Tibial nerve (tissue), 4 donors: ENCODE measurements around the gene ARRB2. TPM values are rescaled to one million over a fixed set of nuclear protein-coding genes. Genes with fewer than 3 reads are reported as not detected.

Experiments
- DNase-seq, 2 donors: peaks; one replicate each; pipeline ENCODE4 v3.0.0-alpha.2; 2019; ENCODE audit warnings: low spot score in 2 of 2
- H3K27ac ChIP-seq, 4 donors: fragments of 200-600 bp; sonication (generic) in 3 of 4; one replicate each; pipeline ENCODE4 v1.5.1; 2017 to 2019; ENCODE audit warnings: mild to moderate bottlenecking in 1 of 4
- H3K27me3 ChIP-seq, 2 donors: fragments of 200-600 bp; sonication (generic) in 1 of 2; one replicate each; pipeline versions ENCODE4 v1.5.1 to v1.6.0; 2017 to 2019
- H3K36me3 ChIP-seq, 3 donors: fragments of 200-600 bp; sonication (generic); one replicate each; pipeline ENCODE4 v1.5.1; 2018 to 2019
- H3K4me1 ChIP-seq, 4 donors: fragments of 200-600 bp; sonication (generic) in 3 of 4; one replicate each; pipeline ENCODE4 v1.5.1; 2017 to 2019
- H3K4me3 ChIP-seq, 4 donors: fragments of 200-600 bp; sonication (generic) in 3 of 4; one replicate each; pipeline ENCODE4 v1.5.1; 2017 to 2019; ENCODE audit warnings: mild to moderate bottlenecking in 1 of 4, moderate library complexity in 1 of 4
- H3K9me3 ChIP-seq, 4 donors: fragments of 200-600 bp; sonication (generic) in 3 of 4; one replicate each; pipeline ENCODE4 v1.5.1; 2017 to 2019
- CTCF ChIP-seq, 5 experiments: fragments of 200-600 bp in 3 of 5; fragments of 450-650 bp in 2 of 5; sonication (generic) in 3 of 5; IDR thresholded peaks; one replicate each; pipeline ENCODE4 v1.5.1; 2016 to 2019; ENCODE audit warnings: antibody characterized with exemption in 5 of 5, mild to moderate bottlenecking in 3 of 5, moderate library complexity in 2 of 5
- EP300 ChIP-seq, 2 donors: sonication (generic); formaldehyde crosslinking; IDR thresholded peaks; one replicate each; pipeline ENCODE4 v1.6.1; 2017; ENCODE audit warnings: antibody characterized with exemption in 2 of 2, mild to moderate bottlenecking in 1 of 2
- POLR2A ChIP-seq, 2 donors: fragments of 450-650 bp; IDR thresholded peaks; one replicate each; pipeline ENCODE4 v1.6.1; 2017; ENCODE audit warnings: antibody characterized with exemption in 2 of 2, mild to moderate bottlenecking in 2 of 2, moderate library complexity in 2 of 2
- WGBS, 2 donors: methylation state at CpG; one replicate each; pipeline ENCODE4 v1.1.5; 2018; 5-methylcytosine and 5-hydroxymethylcytosine counted together
- total RNA-seq, 4 donors: library from RNA; depleted of rRNA; stranded (reverse); fragments of >200 nt; gene quantifications; one replicate each; pipeline ENCODE4 v1.1.0, GENCODE V29; 2016

ARRB2 gene
- total RNA-seq, 4 donors from 2014 or later: 50.2 to 103 (median 57.4) TPM

DNA sequence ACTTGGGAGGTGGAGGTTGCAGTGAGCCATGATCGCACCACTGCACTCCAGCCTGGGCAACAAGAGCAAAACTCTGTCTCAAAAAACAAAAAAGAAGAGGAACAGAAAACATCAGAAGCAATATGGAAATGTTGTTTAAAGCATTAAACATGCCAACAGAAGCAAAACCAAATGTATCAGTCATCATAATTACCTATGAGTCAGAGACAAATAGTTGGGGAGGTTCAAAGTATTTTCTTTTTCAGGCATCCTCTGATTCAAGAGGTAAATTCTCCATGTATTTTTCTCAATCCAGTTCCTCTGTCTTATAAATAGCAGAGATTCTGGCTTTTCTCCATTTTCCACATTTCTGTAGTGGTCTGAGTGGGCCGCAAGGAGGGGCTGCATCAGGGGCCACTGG is 59.2 kb downstream of the ARRB2 start:
- no peak for DNase-seq
- 91 to 92% methylated on average over 2 of the region's 2 CpGs for WGBS, 2 donors
- peaks cover 0 to 12% of the 10 kb centered on the region in 2 donors for H3K27me3 ChIP-seq
- H3K9me3 ChIP-seq: no peaks in the 10 kb centered on the region
- no peak overlapping the region for H3K27ac ChIP-seq
- TF ChIP-seq POLR2A (IDR thresholded peaks at IDR 0.05) (no peak), CTCF (IDR thresholded peaks at IDR 0.05) (no peak), EP300 (IDR thresholded peaks at IDR 0.05) (no peak)
- no peaks in the 10 kb centered on the region for H3K36me3 ChIP-seq
- no peak overlapping the region for H3K4me3 ChIP-seq
- H3K4me1 ChIP-seq: no peaks in the 10 kb centered on the region

Other genes with a start within 250 kb of the ARRB2 start
- 10 to 100 TPM in 3 of 4 donors, 1 to 10 TPM in 1; 5.4 to 49.8 (median 23.4) TPM for gene SPNS2, start 211.8 kb upstream of the ARRB2 start, total RNA-seq
- 100 to 1,000 TPM in 1 of 4 donors, 10 to 100 TPM in 3; 53.8 to 119 (median 54.4) TPM for gene MYBBP1A, start 155.2 kb upstream of the ARRB2 start, total RNA-seq
- not detected for gene GGT6, start 150.1 kb upstream of the ARRB2 start, total RNA-seq
- 1 to 10 TPM; 1.5 to 8.2 (median 4.4) TPM for gene SMTNL2, start 126.1 kb upstream of the ARRB2 start, total RNA-seq
- not detected for gene ALOX15, start 69.0 kb upstream of the ARRB2 start, total RNA-seq
- 10 to 100 TPM; 27.1 to 95.1 (median 29.1) TPM for gene PELP1, start 6.5 kb upstream of the ARRB2 start, total RNA-seq
- gene MED11, start 20.8 kb downstream of the ARRB2 start, total RNA-seq: 10 to 100 TPM; 20.8 to 32.8 (median 28.4) TPM
- under 1 TPM in 3 of 4 donors, not detected in 1; 0.42 to 0.66 (median 0.59) TPM for gene ZMYND15, start 29.2 kb downstream of the ARRB2 start, total RNA-seq
- 10 to 100 TPM in 3 of 4 donors, 1 to 10 TPM in 1; 5.7 to 27.3 (median 13.6) TPM for gene CXCL16, start 29.3 kb downstream of the ARRB2 start, total RNA-seq
- not detected for gene TM4SF5, start 61.3 kb downstream of the ARRB2 start, total RNA-seq
- 1 to 10 TPM in 3 of 4 donors, not detected in 1; 1.4 to 6.0 (median 1.9) TPM for gene VMO1, start 75.7 kb downstream of the ARRB2 start, total RNA-seq
- gene GLTPD2, start 78.3 kb downstream of the ARRB2 start, total RNA-seq: not detected
- 100 to 1,000 TPM; 100 to 171 (median 122) TPM for gene PSMB6, start 85.5 kb downstream of the ARRB2 start, total RNA-seq
- 10 to 100 TPM; 17.2 to 63.0 (median 30.1) TPM for gene PLD2, start 96.5 kb downstream of the ARRB2 start, total RNA-seq
- gene MINK1, start 122.7 kb downstream of the ARRB2 start, total RNA-seq: 10 to 100 TPM; 57.1 to 94.3 (median 85.7) TPM
- gene C17orf107, start 188.9 kb downstream of the ARRB2 start, total RNA-seq: 1 to 10 TPM in 3 of 4 donors, under 1 TPM in 1; 0.90 to 2.0 (median 1.3) TPM
- gene CHRNE, start 192.5 kb downstream of the ARRB2 start, total RNA-seq: 1 to 10 TPM in 2 of 4 donors, under 1 TPM in 2; 0.22 to 2.5 (median 1.0) TPM
- gene GP1BA, start 221.6 kb downstream of the ARRB2 start, total RNA-seq: not detected
- 10 to 100 TPM; 30.3 to 42.8 (median 32.3) TPM for gene SLC25A11, start 229.4 kb downstream of the ARRB2 start, total RNA-seq
- 10 to 100 TPM; 45.0 to 55.0 (median 51.4) TPM for gene RNF167, start 229.6 kb downstream of the ARRB2 start, total RNA-seq
- 1,000 to 10,000 TPM in 1 of 4 donors, 100 to 1,000 TPM in 3; 422 to 1,004 (median 483) TPM for gene PFN1, start 237.9 kb downstream of the ARRB2 start, total RNA-seq
- 10 to 100 TPM in 2 of 4 donors, 1 to 10 TPM in 2; 7.5 to 15.3 (median 10.2) TPM for gene ENO3, start 240.5 kb downstream of the ARRB2 start, total RNA-seq